ENCODE results near the gene ESPN. TPM values are rescaled to one million over a fixed set of nuclear protein-coding genes. Genes with fewer than 3 reads are reported as not detected.

ESPN gene
- total RNA-seq, 1 experiment from 2014 or later: 53.1 TPM

- H4K5ac ChIP-seq (ENCODE audit: insufficient read length, low read depth, low read length): no peak overlapping the region
- Mint-ChIP-seq H3K4me1 (peaks cover 18 to 20% of the 10 kb centered on the region in 2 experiments), H3K4me3 (peak overlapping the region; percentile 76 to 83), H3K27ac (no peak overlapping the region), H3K36me3 (ENCODE audit: insufficient read depth in 1 of 3, low read depth in 3 of 3) (peaks cover 0 to 4% (median 0%) of the 10 kb centered on the region in 3 experiments; a peak in 1 of 7 replicates), H3K9me3 (no peaks in the 10 kb centered on the region), H3K27me3 (ENCODE audit: low read depth) (peaks cover 4% of the 10 kb centered on the region)
- H3K4me2 ChIP-seq (ENCODE audit: insufficient read depth, insufficient read length, low read length): peak overlapping the region; percentile 60
- no peak overlapping the region for H3T11ph ChIP-seq (ENCODE audit: low read length)
- no peak overlapping the region for H3K9ac ChIP-seq (ENCODE audit: extremely low read depth, insufficient read length, low read length)
- H2AK5ac ChIP-seq (ENCODE audit: insufficient read length, low read length): no peak overlapping the region
- TF ChIP-seq CTCF (conservative IDR thresholded peaks at IDR 0.05): peak; percentile 99
- no peaks in the 10 kb centered on the region for H4K20me1 ChIP-seq (ENCODE audit: control insufficient read depth, insufficient read depth, insufficient read length)
- H2AFZ ChIP-seq (ENCODE audit: low read length): no peak overlapping the region
- no peak overlapping the region for H4K8ac ChIP-seq (replicated peaks; ENCODE audit: insufficient read length, low read depth, low read length)
- 0 out of 2 replicates have a peak overlapping the region, but pooled peaks have one; percentile 4 for H3K14ac ChIP-seq (ENCODE audit: insufficient read depth, low read length)
- H3K18ac ChIP-seq (ENCODE audit: insufficient read length, low read depth, low read length): no peak overlapping the region
- H2BK20ac ChIP-seq (ENCODE audit: low read depth, low read length, poor library complexity, severe bottlenecking): no peak overlapping the region
- no peak overlapping the region for H3K23ac ChIP-seq (ENCODE audit: insufficient read length, low read depth, low read length)
- DNase-seq: peak; percentile 82
- H3K4me1 ChIP-seq (ENCODE audit: insufficient read depth, low read length): no peaks in the 10 kb centered on the region; the same call in 1 of the 2 replicates
- H3K4ac ChIP-seq (ENCODE audit: low read depth, low read length): no peak overlapping the region
- H2BK12ac ChIP-seq (ENCODE audit: insufficient read length, low read depth, low read length): no peak overlapping the region
- H3K23me2 ChIP-seq (ENCODE audit: insufficient read length, low read depth, low read length, poor library complexity, severe bottlenecking): peaks cover 17% of the 10 kb centered on the region
- H2BK15ac ChIP-seq (ENCODE audit: low read depth, low read length): no peak overlapping the region
- no peak overlapping the region for H2BK120ac ChIP-seq (ENCODE audit: low read depth, low read length, poor library complexity, severe bottlenecking)
- no CpG with 5 or more reads among the region's 21 CpGs for WGBS (ENCODE audit: extremely low coverage, insufficient read length, low lambda C conversion rate)
- H4K91ac ChIP-seq (ENCODE audit: insufficient read length, low read depth, low read length): no peak overlapping the region
- H3K56ac ChIP-seq (ENCODE audit: insufficient read length, low read depth, low read length): no peak overlapping the region
- H3K79me2 ChIP-seq (ENCODE audit: insufficient read depth, low read length): no peaks in the 10 kb centered on the region
- no peaks in the 10 kb centered on the region for H3K9me3 ChIP-seq (ENCODE audit: control insufficient read depth, low read depth, low read length)
- no peaks in the 10 kb centered on the region for H3K79me1 ChIP-seq (ENCODE audit: insufficient read depth, low read depth, low read length, poor library complexity, severe bottlenecking)
- no peak overlapping the region for H3K27ac ChIP-seq (ENCODE audit: insufficient read length, low read depth, low read length)
- no peaks in the 10 kb centered on the region for H3K27me3 ChIP-seq (ENCODE audit: insufficient read depth, low read length)
- H2BK5ac ChIP-seq (ENCODE audit: insufficient read length, low read length): no peak overlapping the region
Observed at GRCh38 chr1:6489799-6490180, 65.2 kb downstream of the ESPN start.
